ENCODE results near the gene BIRC3. TPM values are rescaled to one million over a fixed set of nuclear protein-coding genes. Genes with fewer than 3 reads are reported as not detected.
A peak's percentile ranks its signal among the peaks of the same experiment; 100 is the strongest.

Gene BIRC3
- polyA plus RNA-seq, 2 of the 4 experiments (the other 2 are of a cell fraction): 11.3 to 17.5 TPM

DNA sequence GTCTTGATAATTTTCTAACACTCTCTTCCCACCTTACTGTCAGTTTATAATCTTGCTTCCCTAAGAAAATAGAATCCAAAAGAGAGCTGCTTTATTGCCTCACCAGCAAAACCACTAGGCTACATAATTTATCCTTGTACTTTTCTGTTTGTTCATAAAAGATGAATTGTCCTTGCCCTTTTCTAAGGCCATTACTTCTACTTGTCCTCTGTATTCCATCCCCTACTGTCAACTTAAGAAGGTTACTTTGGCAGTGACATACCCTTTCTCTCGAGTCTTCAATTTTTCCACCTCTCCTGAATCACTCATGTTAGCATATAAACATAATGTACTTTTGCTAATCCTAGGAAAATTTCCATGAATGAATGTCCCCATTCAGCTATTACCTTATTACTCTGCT lies 47.7 kb downstream of the BIRC3 start:
- ATAC-seq (no peak), DNase-seq (ENCODE audit: low read depth in 1 of 2, low spot score in 1 of 2) (no peak), FAIRE-seq (no peak)
- POLR2A ChIA-PET: no interaction called here
- H3K4me3 ChIP-seq: no peak overlapping the region
- 79% methylated on average over 1 of the region's 1 CpG for WGBS (ENCODE audit: missing lambda C conversion rate)
- H3K27ac ChIP-seq: no peak overlapping the region
- H3K4me2 ChIP-seq: no peak overlapping the region
- CTCF ChIA-PET: interaction anchor here (1.2 to 5.0 kb wide), 8 partner anchors 11 to 249 kb away, joined by 3 to 60 read pairs (median 13); no protein-coding TSS in a partner anchor
- no peaks in the 10 kb centered on the region; the same call in 2 of the 3 replicates for H3K4me1 ChIP-seq
- no peaks in the 10 kb centered on the region for H3K9me3 ChIP-seq
- TF ChIP-seq FOXS1 (CRISPR knock-in tag; IDR thresholded peaks at IDR 0.05) (no peak), MYC (IDR thresholded peaks at IDR 0.05; ENCODE audit: borderline replicate concordance, low read length) (no peak), PBX3 (IDR thresholded peaks at IDR 0.05) (no peak), EP300 (IDR thresholded peaks at IDR 0.05) (no peak), HOXB13 (CRISPR knock-in tag; IDR thresholded peaks at IDR 0.05; ENCODE audit: low read depth) (no peak), JUN (IDR thresholded peaks at IDR 0.05) (no peak)

DNA sequence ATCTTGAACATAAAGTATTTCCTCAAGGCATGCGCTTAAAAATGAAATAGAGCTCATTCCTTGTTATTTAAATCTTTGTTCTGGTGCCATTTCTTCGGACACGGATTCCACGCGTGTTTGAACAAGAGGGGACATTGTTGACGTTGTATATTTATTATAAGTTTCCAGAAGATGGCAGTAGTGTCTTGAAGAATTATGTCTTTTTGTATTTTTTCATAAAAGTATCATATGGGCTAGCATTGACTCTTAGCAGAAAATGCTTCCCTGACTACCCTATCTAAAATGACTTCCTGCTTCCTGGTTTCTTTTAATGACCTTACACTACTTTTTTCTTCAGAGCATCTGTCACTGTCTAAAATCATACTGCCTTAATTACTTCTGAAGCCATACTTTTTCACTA lies 50.1 kb downstream of the BIRC3 start:
- ChIA-PET POLR2A (no interaction called here), CTCF (interaction anchor here (0.6 to 5.0 kb wide), 24 partner anchors 9 to 659 kb away, joined by 3 to 60 read pairs (median 4); partner anchors contain the start of gene TMEM123)
- ATAC-seq (peak; percentile 39 to 69; a peak in 3 of 6 replicates), DNase-seq (ENCODE audit: low read depth in 1 of 2, low spot score in 1 of 2) (peak; percentile 10 to 29), FAIRE-seq (no peak)
- 34% methylated on average over 6 of the region's 6 CpGs for WGBS (ENCODE audit: missing lambda C conversion rate)
- Histone ChIP-seq H3K9me3 (no peaks in the 10 kb centered on the region), H3K4me2 (no peak overlapping the region), H3K4me1 (no peaks in the 10 kb centered on the region; the same call in 2 of the 3 replicates), H3K4me3 (no peak overlapping the region), H3K27ac (no peak overlapping the region)
- TF ChIP-seq RCOR1 (IDR thresholded peaks at IDR 0.05; ENCODE audit: low read depth, low read length) (no peak), HEYL (CRISPR knock-in tag; IDR thresholded peaks at IDR 0.05) (no peak), CEBPB (IDR thresholded peaks at IDR 0.05) (no peak), KDM5A (IDR thresholded peaks at IDR 0.05) (no peak), ELK1 (IDR thresholded peaks at IDR 0.05; ENCODE audit: low read depth, low read length) (no peak), ZFP36 (IDR thresholded peaks at IDR 0.05; ENCODE audit: borderline replicate concordance, partially characterized antibody) (no peak), SMC3 (IDR thresholded peaks at IDR 0.05) (peak; percentile 57; the same call in 2 of the 3 replicates), RAD21 (conservative IDR thresholded peaks at IDR 0.05 in 1 of 2, IDR thresholded peaks at IDR 0.05 in 1 of 2) (peak; percentile 45 to 64), NPAS2 (CRISPR knock-in tag; IDR thresholded peaks at IDR 0.05; ENCODE audit: borderline replicate concordance) (no peak), CHD2 (IDR thresholded peaks at IDR 0.05; ENCODE audit: low read length, partially characterized antibody) (no peak), MAZ (IDR thresholded peaks at IDR 0.05; ENCODE audit: borderline replicate concordance, low read depth, low read length) (no peak), FOSL2 (IDR thresholded peaks at IDR 0.05) (no peak), FOSL2 (CRISPR knock-in tag; IDR thresholded peaks at IDR 0.05) (no peak), FOSB (CRISPR knock-in tag; IDR thresholded peaks at IDR 0.05) (no peak), RNF2 (IDR thresholded peaks at IDR 0.05; ENCODE audit: borderline replicate concordance, low read depth) (no peak), PHF8 (IDR thresholded peaks at IDR 0.05; ENCODE audit: borderline replicate concordance, low read depth) (no peak), GATA3 (IDR thresholded peaks at IDR 0.05; ENCODE audit: borderline replicate concordance) (no peak), PBX3 (IDR thresholded peaks at IDR 0.05) (no peak), MYC (IDR thresholded peaks at IDR 0.05; ENCODE audit: borderline replicate concordance, low read length) (no peak), NFE2L2 (conservative IDR thresholded peaks at IDR 0.05; ENCODE audit: low read length) (no peak), CBX2 (IDR thresholded peaks at IDR 0.05; ENCODE audit: borderline replicate concordance, low read depth) (no peak)
- TF ChIP-seq, protein P1, sequence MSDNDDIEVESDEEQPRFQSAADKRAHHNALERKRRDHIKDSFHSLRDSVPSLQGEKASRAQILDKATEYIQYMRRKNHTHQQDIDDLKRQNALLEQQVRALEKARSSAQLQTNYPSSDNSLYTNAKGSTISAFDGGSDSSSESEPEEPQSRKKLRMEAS (IDR thresholded peaks at IDR 0.05): no peak
- TF ChIP-seq, protein P2, sequence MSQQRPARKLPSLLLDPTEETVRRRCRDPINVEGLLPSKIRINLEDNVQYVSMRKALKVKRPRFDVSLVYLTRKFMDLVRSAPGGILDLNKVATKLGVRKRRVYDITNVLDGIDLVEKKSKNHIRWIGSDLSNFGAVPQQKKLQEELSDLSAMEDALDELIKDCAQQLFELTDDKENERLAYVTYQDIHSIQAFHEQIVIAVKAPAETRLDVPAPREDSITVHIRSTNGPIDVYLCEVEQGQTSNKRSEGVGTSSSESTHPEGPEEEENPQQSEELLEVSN (IDR thresholded peaks at IDR 0.05; ENCODE audit: borderline replicate concordance, low read depth): no peak
- TF ChIP-seq, protein P3, sequence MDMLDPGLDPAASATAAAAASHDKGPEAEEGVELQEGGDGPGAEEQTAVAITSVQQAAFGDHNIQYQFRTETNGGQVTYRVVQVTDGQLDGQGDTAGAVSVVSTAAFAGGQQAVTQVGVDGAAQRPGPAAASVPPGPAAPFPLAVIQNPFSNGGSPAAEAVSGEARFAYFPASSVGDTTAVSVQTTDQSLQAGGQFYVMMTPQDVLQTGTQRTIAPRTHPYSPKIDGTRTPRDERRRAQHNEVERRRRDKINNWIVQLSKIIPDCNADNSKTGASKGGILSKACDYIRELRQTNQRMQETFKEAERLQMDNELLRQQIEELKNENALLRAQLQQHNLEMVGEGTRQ (IDR thresholded peaks at IDR 0.05): no peak
- TF ChIP-seq, protein P4, sequence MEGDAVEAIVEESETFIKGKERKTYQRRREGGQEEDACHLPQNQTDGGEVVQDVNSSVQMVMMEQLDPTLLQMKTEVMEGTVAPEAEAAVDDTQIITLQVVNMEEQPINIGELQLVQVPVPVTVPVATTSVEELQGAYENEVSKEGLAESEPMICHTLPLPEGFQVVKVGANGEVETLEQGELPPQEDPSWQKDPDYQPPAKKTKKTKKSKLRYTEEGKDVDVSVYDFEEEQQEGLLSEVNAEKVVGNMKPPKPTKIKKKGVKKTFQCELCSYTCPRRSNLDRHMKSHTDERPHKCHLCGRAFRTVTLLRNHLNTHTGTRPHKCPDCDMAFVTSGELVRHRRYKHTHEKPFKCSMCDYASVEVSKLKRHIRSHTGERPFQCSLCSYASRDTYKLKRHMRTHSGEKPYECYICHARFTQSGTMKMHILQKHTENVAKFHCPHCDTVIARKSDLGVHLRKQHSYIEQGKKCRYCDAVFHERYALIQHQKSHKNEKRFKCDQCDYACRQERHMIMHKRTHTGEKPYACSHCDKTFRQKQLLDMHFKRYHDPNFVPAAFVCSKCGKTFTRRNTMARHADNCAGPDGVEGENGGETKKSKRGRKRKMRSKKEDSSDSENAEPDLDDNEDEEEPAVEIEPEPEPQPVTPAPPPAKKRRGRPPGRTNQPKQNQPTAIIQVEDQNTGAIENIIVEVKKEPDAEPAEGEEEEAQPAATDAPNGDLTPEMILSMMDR (IDR thresholded peaks at IDR 0.05): peak; percentile 46
- TF ChIP-seq, protein P5, sequence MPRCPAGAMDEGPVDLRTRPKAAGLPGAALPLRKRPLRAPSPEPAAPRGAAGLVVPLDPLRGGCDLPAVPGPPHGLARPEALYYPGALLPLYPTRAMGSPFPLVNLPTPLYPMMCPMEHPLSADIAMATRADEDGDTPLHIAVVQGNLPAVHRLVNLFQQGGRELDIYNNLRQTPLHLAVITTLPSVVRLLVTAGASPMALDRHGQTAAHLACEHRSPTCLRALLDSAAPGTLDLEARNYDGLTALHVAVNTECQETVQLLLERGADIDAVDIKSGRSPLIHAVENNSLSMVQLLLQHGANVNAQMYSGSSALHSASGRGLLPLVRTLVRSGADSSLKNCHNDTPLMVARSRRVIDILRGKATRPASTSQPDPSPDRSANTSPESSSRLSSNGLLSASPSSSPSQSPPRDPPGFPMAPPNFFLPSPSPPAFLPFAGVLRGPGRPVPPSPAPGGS (IDR thresholded peaks at IDR 0.05): no peak
